Activated CD8-positive, alpha-beta memory T cell treated with anti-CD3 and anti-CD28 coated beads, Interleukin-2, amount 50 U/mL, for 24 hours (primary cell): ENCODE results near the gene NOX5.

ENCODE experiments used
- DNase-seq: peaks from one replicate; pipeline ENCODE4 v3.0.0-alpha.2; 2020; ENCODE audit errors: extremely low read depth

NOX5 gene

GRCh38 chr15:69099941-69100340 is 85.4 kb downstream of the NOX5 start:
- DNase-seq = no peak

GRCh38 chr15:69100821-69101220 is 86.3 kb downstream of the NOX5 start:
- DNase-seq = no peak

GRCh38 chr15:69104050-69104750 is 89.7 kb downstream of the NOX5 start:
- DNase-seq = no peak

GRCh38 chr15:69105451-69105985 is 91.0 kb downstream of the NOX5 start:
- no peak for DNase-seq

GRCh38 chr15:69107025-69107620 is 92.6 kb downstream of the NOX5 start:
- no peak for DNase-seq
